Astrocyte (in vitro differentiated cells and primary cell): ENCODE measurements around the gene BMP7. TPM values are rescaled to one million over a fixed set of nuclear protein-coding genes. Genes with fewer than 3 reads are reported as not detected.

ENCODE experiments used
- DNase-seq: peaks from one replicate; pipeline ENCODE4 v3.0.0-alpha.2; 2010; ENCODE audit warnings: low read depth
- FAIRE-seq: peaks from 2 replicates; lab custom pipeline; 2011; peaks lifted over from hg19 to GRCh38; lab: Jason Lieb, UNC
- H2AFZ ChIP-seq: 2 replicates; pipeline ENCODE4 v1.6.0; 2012; ENCODE audit warnings: low read depth, low read length, inconsistent platforms
- H3K27ac ChIP-seq: 2 replicates; pipeline ENCODE4 v1.5.1; 2011; ENCODE audit warnings: low read depth, low read length, inconsistent platforms
- H3K27me3 ChIP-seq: 2 replicates; pipeline ENCODE4 v1.6.0; 2011; ENCODE audit warnings: low read length, inconsistent platforms; ENCODE audit not compliant: insufficient read depth
- H3K36me3 ChIP-seq: 2 replicates; pipeline ENCODE4 v1.5.1; 2011; ENCODE audit warnings: low read length, inconsistent platforms; ENCODE audit not compliant: insufficient read depth
- H3K4me1 ChIP-seq: 2 replicates; pipeline ENCODE4 v1.5.1; 2011; ENCODE audit warnings: low read length, inconsistent platforms; ENCODE audit not compliant: insufficient read depth
- H3K4me2 ChIP-seq: 2 replicates; pipeline ENCODE4 v1.6.0; 2012; ENCODE audit warnings: low read length, inconsistent platforms
- H3K4me3 ChIP-seq: 2 replicates; pipeline ENCODE4 v1.5.1; 2011; ENCODE audit warnings: low read depth, mild to moderate bottlenecking, low read length, inconsistent platforms; ENCODE audit not compliant: insufficient read depth
- H3K79me2 ChIP-seq: 2 replicates; pipeline ENCODE4 v1.6.0; 2012; ENCODE audit warnings: mild to moderate bottlenecking, low read length, inconsistent platforms; ENCODE audit not compliant: insufficient read depth
- H3K9ac ChIP-seq: 2 replicates; pipeline ENCODE4 v1.6.0; 2012; ENCODE audit warnings: mild to moderate bottlenecking, low read length, inconsistent platforms
- H3K9me3 ChIP-seq: 2 replicates; pipeline ENCODE4 v1.5.1; 2012; ENCODE audit warnings: low read depth, mild to moderate bottlenecking, low read length, inconsistent platforms; ENCODE audit not compliant: insufficient read depth
- H4K20me1 ChIP-seq: 2 replicates; pipeline ENCODE4 v1.6.0; 2012; ENCODE audit warnings: low read length, inconsistent platforms; ENCODE audit not compliant: insufficient read depth
- H3K27ac Mint-ChIP-seq: one replicate; pipeline ENCODE4 v1.8.0; 2021; ENCODE audit warnings: mild to moderate bottlenecking, mixed read lengths; ENCODE audit not compliant: unreplicated experiment
- H3K27me3 Mint-ChIP-seq: one replicate; pipeline ENCODE4 v1.8.0; 2021; ENCODE audit warnings: low read depth, mixed read lengths; ENCODE audit not compliant: unreplicated experiment
- H3K36me3 Mint-ChIP-seq: one replicate; pipeline ENCODE4 v1.8.0; 2021; ENCODE audit warnings: low read depth, mixed read lengths; ENCODE audit not compliant: unreplicated experiment
- H3K4me1 Mint-ChIP-seq: one replicate; pipeline ENCODE4 v1.8.0; 2021; ENCODE audit warnings: low read depth, mixed read lengths; ENCODE audit not compliant: unreplicated experiment
- H3K4me3 Mint-ChIP-seq: one replicate; pipeline ENCODE4 v1.8.0; 2021; ENCODE audit warnings: mild to moderate bottlenecking, moderate library complexity, mixed read lengths; ENCODE audit not compliant: unreplicated experiment
- H3K9me3 Mint-ChIP-seq: one replicate; pipeline ENCODE4 v1.8.0; 2021; ENCODE audit warnings: mild to moderate bottlenecking, mixed read lengths; ENCODE audit not compliant: unreplicated experiment
- CTCF ChIP-seq: IDR thresholded peaks from 2 replicates; pipeline ENCODE4 v1.5.1; 2011; ENCODE audit warnings: low read depth, mild to moderate bottlenecking, inconsistent platforms, low read length, moderate library complexity; ENCODE audit not compliant: insufficient read depth
- EZH2 ChIP-seq: IDR thresholded peaks from 2 replicates; pipeline ENCODE4 v1.6.1; 2012; ENCODE audit warnings: mild to moderate bottlenecking, low read length, inconsistent platforms; ENCODE audit not compliant: insufficient read depth
- total RNA-seq: library from RNA; stranded (reverse); gene quantifications from 2 replicates; pipeline ENCODE4 v1.2.1, GENCODE V29; 2021

The BMP7 gene
- total RNA-seq, 1 donor from 2014 or later = 15.3 TPM

- Mint-ChIP-seq H3K4me1 (peaks cover 17% of the 10 kb centered on the region), H3K9me3 (no peaks in the 10 kb centered on the region), H3K27me3 (peaks cover 23% of the 10 kb centered on the region), H3K4me3 (no peak overlapping the region), H3K27ac (no peak overlapping the region), H3K36me3 (no peaks in the 10 kb centered on the region)
- Histone ChIP-seq H3K4me2 (no peak overlapping the region), H3K9ac (no peak overlapping the region), H3K36me3 (no peaks in the 10 kb centered on the region), H3K4me1 (no peaks in the 10 kb centered on the region), H3K9me3 (no peaks in the 10 kb centered on the region), H3K79me2 (no peaks in the 10 kb centered on the region), H3K27ac (no peak overlapping the region), H2AFZ (no peak overlapping the region), H3K4me3 (no peak overlapping the region), H3K27me3 (peaks cover 67% of the 10 kb centered on the region), H4K20me1 (no peaks in the 10 kb centered on the region)
- DNase-seq (no peak), FAIRE-seq (no peak)
- TF ChIP-seq EZH2 = no peak
- no peak for TF ChIP-seq CTCF
Measured at GRCh38 chr20:57257701-57258453, 8.6 kb downstream of the BMP7 start.

- Histone ChIP-seq H3K27ac (no peak overlapping the region), H3K9ac (no peak overlapping the region), H3K4me3 (no peak overlapping the region), H2AFZ (no peak overlapping the region), H3K4me2 (no peak overlapping the region), H3K79me2 (no peaks in the 10 kb centered on the region), H3K9me3 (no peaks in the 10 kb centered on the region), H3K4me1 (no peaks in the 10 kb centered on the region), H4K20me1 (no peaks in the 10 kb centered on the region), H3K36me3 (no peaks in the 10 kb centered on the region), H3K27me3 (peaks cover 58% of the 10 kb centered on the region)
- no peak for TF ChIP-seq CTCF
- TF ChIP-seq EZH2 = no peak
- H3K9me3 Mint-ChIP-seq = no peaks in the 10 kb centered on the region
- no peaks in the 10 kb centered on the region for H3K36me3 Mint-ChIP-seq
- H3K27ac Mint-ChIP-seq = no peak overlapping the region
- H3K4me3 Mint-ChIP-seq = no peak overlapping the region
- peaks cover 16% of the 10 kb centered on the region for H3K27me3 Mint-ChIP-seq
- DNase-seq (no peak), FAIRE-seq (no peak)
- peaks cover 16% of the 10 kb centered on the region for H3K4me1 Mint-ChIP-seq
Measured at GRCh38 chr20:57256908-57257307, 9.5 kb downstream of the BMP7 start.

GRCh38 chr20:57256205-57256604 lies 10.2 kb downstream of the BMP7 start:
- Histone ChIP-seq H3K9ac (no peak overlapping the region), H3K27me3 (peaks cover 51% of the 10 kb centered on the region), H3K4me3 (no peak overlapping the region), H3K27ac (no peak overlapping the region), H3K4me2 (no peak overlapping the region), H3K79me2 (no peaks in the 10 kb centered on the region), H4K20me1 (no peaks in the 10 kb centered on the region), H3K4me1 (peaks cover 3% of the 10 kb centered on the region), H3K9me3 (no peaks in the 10 kb centered on the region), H3K36me3 (no peaks in the 10 kb centered on the region), H2AFZ (no peak overlapping the region)
- H3K9me3 Mint-ChIP-seq = no peaks in the 10 kb centered on the region
- H3K4me3 Mint-ChIP-seq = no peak overlapping the region
- no peak for FAIRE-seq
- H3K27ac Mint-ChIP-seq = no peak overlapping the region
- peaks cover 19% of the 10 kb centered on the region for H3K4me1 Mint-ChIP-seq
- H3K36me3 Mint-ChIP-seq = no peaks in the 10 kb centered on the region
- TF ChIP-seq CTCF (no peak), EZH2 (no peak)
- peaks cover 14% of the 10 kb centered on the region for H3K27me3 Mint-ChIP-seq
- no peak for DNase-seq
